ENCODE data around the gene METTL6.

DNA sequence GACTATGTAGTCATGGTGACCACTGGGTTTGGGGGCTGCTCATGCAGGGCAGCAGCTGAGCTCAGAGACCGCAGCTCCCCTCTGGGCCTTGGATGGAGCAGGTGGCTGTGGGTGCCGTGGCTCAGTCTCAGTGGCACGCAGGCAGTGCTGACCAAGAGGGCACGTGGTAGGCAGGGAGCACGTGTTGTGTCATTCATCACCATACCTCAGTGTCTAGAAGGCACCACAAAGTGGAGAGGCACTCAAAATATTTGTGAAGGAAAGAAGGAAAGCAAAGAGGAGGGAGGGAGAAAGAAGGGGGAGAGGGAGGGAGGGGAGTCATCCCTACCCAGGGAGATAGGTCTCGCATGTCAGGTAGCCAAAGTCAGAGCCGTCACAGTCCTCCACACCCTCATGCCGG lies 26.2 kb upstream of the METTL6 start:
- TF ChIP-seq, protein P1, sequence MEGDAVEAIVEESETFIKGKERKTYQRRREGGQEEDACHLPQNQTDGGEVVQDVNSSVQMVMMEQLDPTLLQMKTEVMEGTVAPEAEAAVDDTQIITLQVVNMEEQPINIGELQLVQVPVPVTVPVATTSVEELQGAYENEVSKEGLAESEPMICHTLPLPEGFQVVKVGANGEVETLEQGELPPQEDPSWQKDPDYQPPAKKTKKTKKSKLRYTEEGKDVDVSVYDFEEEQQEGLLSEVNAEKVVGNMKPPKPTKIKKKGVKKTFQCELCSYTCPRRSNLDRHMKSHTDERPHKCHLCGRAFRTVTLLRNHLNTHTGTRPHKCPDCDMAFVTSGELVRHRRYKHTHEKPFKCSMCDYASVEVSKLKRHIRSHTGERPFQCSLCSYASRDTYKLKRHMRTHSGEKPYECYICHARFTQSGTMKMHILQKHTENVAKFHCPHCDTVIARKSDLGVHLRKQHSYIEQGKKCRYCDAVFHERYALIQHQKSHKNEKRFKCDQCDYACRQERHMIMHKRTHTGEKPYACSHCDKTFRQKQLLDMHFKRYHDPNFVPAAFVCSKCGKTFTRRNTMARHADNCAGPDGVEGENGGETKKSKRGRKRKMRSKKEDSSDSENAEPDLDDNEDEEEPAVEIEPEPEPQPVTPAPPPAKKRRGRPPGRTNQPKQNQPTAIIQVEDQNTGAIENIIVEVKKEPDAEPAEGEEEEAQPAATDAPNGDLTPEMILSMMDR (optimal IDR thresholded peaks at IDR 0.05 in 1 of 3, IDR thresholded peaks at IDR 0.05 in 1 of 3, conservative IDR thresholded peaks at IDR 0.05 in 1 of 3; ENCODE audit: extremely low read depth in 1 of 3, insufficient read depth in 2 of 3, low read length in 3 of 3): no peak
- TF ChIP-seq EZH2 (IDR thresholded peaks at IDR 0.05; ENCODE audit: low read length): no peak
